Gastroesophageal sphincter (tissue), 4 donors: Measurements from ENCODE around the gene PDZRN4. TPM values are rescaled to one million over a fixed set of nuclear protein-coding genes. Genes with fewer than 3 reads are reported as not detected.

ENCODE experiments used
- ATAC-seq: fragments of 150-250 bp; one replicate; pipeline ENCODE4 v1.9.1; 2016; ENCODE audit warnings: mild to moderate bottlenecking, moderate library complexity
- H3K27ac ChIP-seq, 4 donors: fragments of 200-600 bp; sonication (generic) in 3 of 4; 1 replicate in 3 of 4; 2 replicates in 1 of 4; pipeline ENCODE4 v1.5.1; 2016 to 2019
- H3K27me3 ChIP-seq: fragments of 200-600 bp; sonication (generic); one replicate; pipeline ENCODE4 v1.5.1; 2019
- H3K36me3 ChIP-seq, 2 donors: fragments of 200-600 bp; sonication (generic); one replicate each; pipeline ENCODE4 v1.5.1; 2019; ENCODE audit warnings: control low read depth in 1 of 2
- H3K4me1 ChIP-seq, 3 donors: fragments of 200-600 bp; sonication (generic); 1 replicate in 2 of 3; 2 replicates in 1 of 3; pipeline ENCODE4 v1.5.1; 2016 to 2019; ENCODE audit warnings: control low read depth in 2 of 3
- H3K4me3 ChIP-seq, 2 donors: fragments of 200-600 bp; sonication (generic); one replicate each; pipeline ENCODE4 v1.5.1; 2019; ENCODE audit warnings: mild to moderate bottlenecking in 1 of 2, moderate library complexity in 1 of 2
- H3K9me3 ChIP-seq, 3 donors: fragments of 200-600 bp; sonication (generic); one replicate each; pipeline ENCODE4 v1.5.1; 2017 to 2019; ENCODE audit warnings: control low read depth in 2 of 3
- CTCF ChIP-seq, 4 experiments: fragments of 200-600 bp in 2 of 4; fragments of 450-650 bp in 2 of 4; sonication (generic) in 1 of 4; IDR thresholded peaks; one replicate each; pipeline ENCODE4 v1.5.1; 2017 to 2019; ENCODE audit warnings: antibody characterized with exemption in 4 of 4, mild to moderate bottlenecking in 2 of 4, moderate library complexity in 2 of 4
- EP300 ChIP-seq: sonication (generic); formaldehyde crosslinking; IDR thresholded peaks from one replicate; pipeline ENCODE4 v1.6.1; 2017; ENCODE audit warnings: antibody characterized with exemption, mild to moderate bottlenecking
- POLR2A ChIP-seq, 2 donors: fragments of 450-650 bp; IDR thresholded peaks; one replicate each; pipeline ENCODE4 v1.6.1; 2017; ENCODE audit warnings: antibody characterized with exemption in 2 of 2, mild to moderate bottlenecking in 2 of 2, moderate library complexity in 1 of 2
- POLR2AphosphoS5 ChIP-seq: sonication (generic); formaldehyde crosslinking; IDR thresholded peaks from one replicate; pipeline ENCODE4 v1.6.1; 2017; ENCODE audit warnings: antibody characterized with exemption
- WGBS, 2 donors: methylation state at CpG; one replicate each; pipeline ENCODE4 v1.1.5; 2018; ENCODE audit warnings: low coverage in 1 of 2; 5-methylcytosine and 5-hydroxymethylcytosine counted together
- total RNA-seq, 4 donors: library from RNA; depleted of rRNA; stranded (reverse); fragments of >200 nt; gene quantifications; one replicate each; pipeline ENCODE4 v1.1.0, GENCODE V29; 2016

Gene PDZRN4
- total RNA-seq = 10 to 100 TPM; 32.0 to 87.8 (median 50.8) TPM

GRCh38 chr12:41188058-41188840, at the start of gene PDZRN4:
Gene PDZRN4, plus strand, starts transcription at chr12:41188320.
- H3K36me3 ChIP-seq = no peaks in the 10 kb centered on the region
- peak within 1 kb of the TSS; percentile 71 to 90 (median 86) for H3K27ac ChIP-seq
- no peak for TF ChIP-seq EP300
- peak; percentile 44 to 47 for TF ChIP-seq POLR2A (IDR thresholded peaks at IDR 0.05)
- peak in 2 of 4 experiments; percentile 25 to 31 for TF ChIP-seq CTCF (IDR thresholded peaks at IDR 0.05)
- no peak for TF ChIP-seq POLR2AphosphoS5
- peaks cover 4% of the 10 kb centered on the region for H3K27me3 ChIP-seq
- WGBS, 2 donors = 18% methylated on average over 7 of the region's 67 CpGs; no CpG with 5 or more reads in 1 of the 2 donors
- peaks cover 0 to 51% (median 0%) of the 10 kb centered on the region in 3 donors for H3K4me1 ChIP-seq
- no peaks in the 10 kb centered on the region for H3K9me3 ChIP-seq
- peak; percentile 46 for ATAC-seq
- H3K4me3 ChIP-seq = peak within 1 kb of the TSS; percentile 50 to 68

GRCh38 chr12:41140117-41140516, 48.0 kb upstream of the PDZRN4 start:
- Histone ChIP-seq H3K4me3 (no peak overlapping the region), H3K9me3 (no peaks in the 10 kb centered on the region), H3K36me3 (no peaks in the 10 kb centered on the region), H3K27me3 (no peaks in the 10 kb centered on the region), H3K4me1 (peaks cover 0 to 26% (median 0%) of the 10 kb centered on the region in 3 donors), H3K27ac (no peak overlapping the region)
- TF ChIP-seq POLR2AphosphoS5 = no peak
- no peak for TF ChIP-seq EP300
- no peak for TF ChIP-seq POLR2A (IDR thresholded peaks at IDR 0.05)
- TF ChIP-seq CTCF (IDR thresholded peaks at IDR 0.05) = no peak
- ATAC-seq = no peak

GRCh38 chr12:41141104-41141503, 47.0 kb upstream of the PDZRN4 start:
- TF ChIP-seq EP300 (no peak), POLR2A (IDR thresholded peaks at IDR 0.05) (no peak), CTCF (IDR thresholded peaks at IDR 0.05) (no peak), POLR2AphosphoS5 (no peak)
- Histone ChIP-seq H3K27me3 (no peaks in the 10 kb centered on the region), H3K27ac (peak overlapping the region in 1 of 4 donors; percentile 5), H3K4me1 (peaks cover 0 to 26% (median 0%) of the 10 kb centered on the region in 3 donors), H3K9me3 (no peaks in the 10 kb centered on the region), H3K4me3 (no peak overlapping the region), H3K36me3 (no peaks in the 10 kb centered on the region)
- WGBS, 2 donors = 47% methylated on average over 2 of the region's 2 CpGs; no CpG with 5 or more reads in 1 of the 2 donors
- ATAC-seq = no peak

GRCh38 chr12:41142376-41142775, 45.7 kb upstream of the PDZRN4 start:
- WGBS, 2 donors = 100% methylated on average over 1 of the region's 1 CpG; no CpG with 5 or more reads in 1 of the 2 donors

More at GRCh38 chr12:41142376-41142775, 45.7 kb upstream of the PDZRN4 start:
- Histone ChIP-seq H3K4me1 (peaks cover 0 to 26% (median 0%) of the 10 kb centered on the region in 3 donors), H3K9me3 (no peaks in the 10 kb centered on the region), H3K27me3 (no peaks in the 10 kb centered on the region), H3K36me3 (no peaks in the 10 kb centered on the region), H3K4me3 (no peak overlapping the region), H3K27ac (no peak overlapping the region)
- ATAC-seq = no peak
- no peak for TF ChIP-seq POLR2AphosphoS5
- TF ChIP-seq POLR2A (IDR thresholded peaks at IDR 0.05) = no peak
- TF ChIP-seq EP300 = no peak
- TF ChIP-seq CTCF (IDR thresholded peaks at IDR 0.05) = no peak
